HG03460 (cell line): Measurements from ENCODE around the gene WDR59.

Experiments used
- ATAC-seq: cut with Tn5 transposase; IDR thresholded peaks from one replicate; pipeline ENCODE4 v1.9.1; 2021; ENCODE audit not compliant: unreplicated experiment

Gene WDR59

GRCh38 chr16:74984194-74984528, 762 bp downstream of the WDR59 start:
- no peak for ATAC-seq

GRCh38 chr16:74982256-74982655, 2.7 kb downstream of the WDR59 start:
- ATAC-seq: no peak

GRCh38 chr16:74975591-74975990, 9.3 kb downstream of the WDR59 start:
- ATAC-seq: no peak

GRCh38 chr16:74973304-74973703, 11.6 kb downstream of the WDR59 start:
- ATAC-seq: no peak

GRCh38 chr16:74954763-74955162, 30.2 kb downstream of the WDR59 start:
- no peak for ATAC-seq

GRCh38 chr16:74951681-74952080, 33.2 kb downstream of the WDR59 start:
- no peak for ATAC-seq

- no peak for ATAC-seq
These were observed 33.7 kb downstream of the WDR59 start for GRCh38 chr16:74951206-74951605.

GRCh38 chr16:74950511-74950910, 34.4 kb downstream of the WDR59 start:
- ATAC-seq: no peak

GRCh38 chr16:74949309-74949708, 35.6 kb downstream of the WDR59 start:
- no peak for ATAC-seq

GRCh38 chr16:74944466-74944865, 40.5 kb downstream of the WDR59 start:
- ATAC-seq: no peak

- no peak for ATAC-seq
These were observed 41.7 kb downstream of the WDR59 start for GRCh38 chr16:74942977-74943918.

GRCh38 chr16:74942566-74942965, 42.4 kb downstream of the WDR59 start:
- ATAC-seq: no peak

- ATAC-seq: no peak
These were observed 45.2 kb downstream of the WDR59 start for GRCh38 chr16:74939688-74940087.

- peak; percentile 86 for ATAC-seq
These were observed 47.9 kb downstream of the WDR59 start for GRCh38 chr16:74936902-74937560.

GRCh38 chr16:74931445-74931844, 53.5 kb downstream of the WDR59 start:
- no peak for ATAC-seq

- ATAC-seq: no peak
These were observed 55.3 kb downstream of the WDR59 start for GRCh38 chr16:74929636-74930035.

- ATAC-seq: no peak
These were observed 58.1 kb downstream of the WDR59 start for GRCh38 chr16:74926805-74927204.

- no peak for ATAC-seq
These were observed 61.0 kb downstream of the WDR59 start for GRCh38 chr16:74923766-74924460.

GRCh38 chr16:74922150-74923138, 62.5 kb downstream of the WDR59 start:
- no peak for ATAC-seq

GRCh38 chr16:74921051-74921450, 63.9 kb downstream of the WDR59 start:
- ATAC-seq: no peak

GRCh38 chr16:74909665-74910064, 75.3 kb downstream of the WDR59 start:
- no peak for ATAC-seq
